H1 (cell line): ENCODE results near the gene FOXN3. TPM values are rescaled to one million over a fixed set of nuclear protein-coding genes. Genes with fewer than 3 reads are reported as not detected.

ENCODE experiments used
- ASH2L ChIP-seq: fragments of 200-600, 300-600 bp; sonication (generic); IDR thresholded peaks from one replicate; pipeline ENCODE4 v1.7.1; 2017; ENCODE audit warnings: low read length
- CBX8 ChIP-seq: fragments of 300-800, 300-1000 bp; sonication (generic); IDR thresholded peaks from 2 replicates; pipeline ENCODE4 v1.7.1; 2016; ENCODE audit warnings: low read depth, low read length, borderline replicate concordance
- EZH2 ChIP-seq: fragments of 200-600 bp; sonication (generic); IDR thresholded peaks from 2 replicates; pipeline ENCODE4 v1.7.1; 2012; ENCODE audit warnings: low read depth, mild to moderate bottlenecking, moderate library complexity, low read length, inconsistent platforms; ENCODE audit not compliant: severe bottlenecking
- FOSL1 ChIP-seq: IDR thresholded peaks from 2 replicates; pipeline ENCODE4 v1.6.1; 2011; ENCODE audit warnings: mild to moderate bottlenecking, low read depth, low read length, moderate library complexity; ENCODE audit not compliant: insufficient read depth
- KDM5A ChIP-seq: fragments of 200-600 bp; IDR thresholded peaks from 2 replicates; pipeline ENCODE4 v1.7.1; 2012; ENCODE audit warnings: mild to moderate bottlenecking, low read length, inconsistent platforms, mixed read lengths
- POLR2A ChIP-seq, 2 experiments: IDR thresholded peaks; 1 replicate in 1 of 2; 2 replicates in 1 of 2; pipeline ENCODE4 v1.6.1; 2011; ENCODE audit warnings: low read depth in 2 of 2, low read length in 2 of 2, mild to moderate bottlenecking in 2 of 2; ENCODE audit errors: control extremely low read depth in 1 of 2
- SIN3A ChIP-seq, 2 experiments: IDR thresholded peaks in 1 of 2; conservative IDR thresholded peaks in 1 of 2; 2 replicates each; pipeline ENCODE4 v1.6.1; 2011 to 2012; ENCODE audit warnings: low read length in 2 of 2, improper control_type of control experiment in 1 of 2, low read depth in 1 of 2, mild to moderate bottlenecking in 1 of 2
- SIRT6 ChIP-seq: IDR thresholded peaks from one replicate; pipeline ENCODE4 v1.7.1; 2012; ENCODE audit warnings: low read length, inconsistent platforms
- SP1 ChIP-seq: IDR thresholded peaks from 2 replicates; pipeline ENCODE4 v1.6.1; 2011; ENCODE audit warnings: low read depth, low read length
- TCF12 ChIP-seq: IDR thresholded peaks from 2 replicates; pipeline ENCODE4 v1.6.1; 2011; ENCODE audit warnings: low read depth, mild to moderate bottlenecking, low read length
- polyA plus RNA-seq, 7 experiments: library from polyadenylated mRNA; depleted of rRNA in 3 of 7; stranded (reverse) in 5 of 7; unstranded in 2 of 7; fragments of >200 nt in 5 of 7; fragments of 200-250 nt in 2 of 7; gene quantifications; 1 replicate in 5 of 7; 2 replicates in 1 of 7; 4 replicates in 1 of 7; pipeline versions ENCODE4 v1.2.1 to v1.2.3, GENCODE V29; 2011 to 2013; ENCODE audit warnings: missing spikeins in 2 of 7, mixed read lengths in 2 of 7
- total RNA-seq: library from RNA; stranded (reverse); fragmentation: NEBNext Ultra II Directional; extraction: Animal tissue kit (Norgen Biotek cat#: 25700); gene quantifications from 2 replicates; pipeline ENCODE4 v1.2.1, GENCODE V29; 2021
- TF ChIP-seq, protein P1 (sequence below): fragments of 300-600 bp; sonication (generic); IDR thresholded peaks from 2 replicates; pipeline ENCODE4 v1.7.1; 2012; ENCODE audit warnings: low read length, moderate library complexity, mild to moderate bottlenecking, inconsistent platforms; ENCODE audit not compliant: insufficient replicate concordance
- TF ChIP-seq, protein P2 (sequence below): IDR thresholded peaks from 2 replicates; pipeline ENCODE4 v1.6.1; 2011; ENCODE audit warnings: low read length, improper control_type of control experiment

The FOXN3 gene
- total and polyA plus RNA-seq, 2 of the 8 experiments (the other 6 are each of a cell fraction or from before 2014, with no cell fraction given) = 52.6 to 178 TPM

DNA sequence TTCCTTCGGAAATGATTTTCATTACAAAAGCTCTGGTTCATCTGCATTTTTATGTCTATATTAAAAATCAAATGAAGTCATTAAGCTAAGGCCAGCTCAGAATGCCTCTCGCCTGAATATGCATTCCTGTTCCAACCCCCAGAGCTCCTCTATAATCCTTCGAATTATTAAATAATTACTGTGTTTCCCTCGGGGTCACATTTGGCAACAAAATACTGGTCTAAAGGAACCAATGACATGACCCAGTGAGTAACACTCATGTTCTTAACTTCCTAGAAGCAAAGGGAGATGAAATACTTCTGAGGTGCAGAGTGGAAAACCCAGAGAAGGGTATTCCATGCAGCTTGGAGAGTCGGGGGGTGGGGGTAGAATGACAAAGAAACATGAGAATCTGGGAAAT lies 68.3 kb downstream of the FOXN3 start (continued):
- TF ChIP-seq, protein P1, sequence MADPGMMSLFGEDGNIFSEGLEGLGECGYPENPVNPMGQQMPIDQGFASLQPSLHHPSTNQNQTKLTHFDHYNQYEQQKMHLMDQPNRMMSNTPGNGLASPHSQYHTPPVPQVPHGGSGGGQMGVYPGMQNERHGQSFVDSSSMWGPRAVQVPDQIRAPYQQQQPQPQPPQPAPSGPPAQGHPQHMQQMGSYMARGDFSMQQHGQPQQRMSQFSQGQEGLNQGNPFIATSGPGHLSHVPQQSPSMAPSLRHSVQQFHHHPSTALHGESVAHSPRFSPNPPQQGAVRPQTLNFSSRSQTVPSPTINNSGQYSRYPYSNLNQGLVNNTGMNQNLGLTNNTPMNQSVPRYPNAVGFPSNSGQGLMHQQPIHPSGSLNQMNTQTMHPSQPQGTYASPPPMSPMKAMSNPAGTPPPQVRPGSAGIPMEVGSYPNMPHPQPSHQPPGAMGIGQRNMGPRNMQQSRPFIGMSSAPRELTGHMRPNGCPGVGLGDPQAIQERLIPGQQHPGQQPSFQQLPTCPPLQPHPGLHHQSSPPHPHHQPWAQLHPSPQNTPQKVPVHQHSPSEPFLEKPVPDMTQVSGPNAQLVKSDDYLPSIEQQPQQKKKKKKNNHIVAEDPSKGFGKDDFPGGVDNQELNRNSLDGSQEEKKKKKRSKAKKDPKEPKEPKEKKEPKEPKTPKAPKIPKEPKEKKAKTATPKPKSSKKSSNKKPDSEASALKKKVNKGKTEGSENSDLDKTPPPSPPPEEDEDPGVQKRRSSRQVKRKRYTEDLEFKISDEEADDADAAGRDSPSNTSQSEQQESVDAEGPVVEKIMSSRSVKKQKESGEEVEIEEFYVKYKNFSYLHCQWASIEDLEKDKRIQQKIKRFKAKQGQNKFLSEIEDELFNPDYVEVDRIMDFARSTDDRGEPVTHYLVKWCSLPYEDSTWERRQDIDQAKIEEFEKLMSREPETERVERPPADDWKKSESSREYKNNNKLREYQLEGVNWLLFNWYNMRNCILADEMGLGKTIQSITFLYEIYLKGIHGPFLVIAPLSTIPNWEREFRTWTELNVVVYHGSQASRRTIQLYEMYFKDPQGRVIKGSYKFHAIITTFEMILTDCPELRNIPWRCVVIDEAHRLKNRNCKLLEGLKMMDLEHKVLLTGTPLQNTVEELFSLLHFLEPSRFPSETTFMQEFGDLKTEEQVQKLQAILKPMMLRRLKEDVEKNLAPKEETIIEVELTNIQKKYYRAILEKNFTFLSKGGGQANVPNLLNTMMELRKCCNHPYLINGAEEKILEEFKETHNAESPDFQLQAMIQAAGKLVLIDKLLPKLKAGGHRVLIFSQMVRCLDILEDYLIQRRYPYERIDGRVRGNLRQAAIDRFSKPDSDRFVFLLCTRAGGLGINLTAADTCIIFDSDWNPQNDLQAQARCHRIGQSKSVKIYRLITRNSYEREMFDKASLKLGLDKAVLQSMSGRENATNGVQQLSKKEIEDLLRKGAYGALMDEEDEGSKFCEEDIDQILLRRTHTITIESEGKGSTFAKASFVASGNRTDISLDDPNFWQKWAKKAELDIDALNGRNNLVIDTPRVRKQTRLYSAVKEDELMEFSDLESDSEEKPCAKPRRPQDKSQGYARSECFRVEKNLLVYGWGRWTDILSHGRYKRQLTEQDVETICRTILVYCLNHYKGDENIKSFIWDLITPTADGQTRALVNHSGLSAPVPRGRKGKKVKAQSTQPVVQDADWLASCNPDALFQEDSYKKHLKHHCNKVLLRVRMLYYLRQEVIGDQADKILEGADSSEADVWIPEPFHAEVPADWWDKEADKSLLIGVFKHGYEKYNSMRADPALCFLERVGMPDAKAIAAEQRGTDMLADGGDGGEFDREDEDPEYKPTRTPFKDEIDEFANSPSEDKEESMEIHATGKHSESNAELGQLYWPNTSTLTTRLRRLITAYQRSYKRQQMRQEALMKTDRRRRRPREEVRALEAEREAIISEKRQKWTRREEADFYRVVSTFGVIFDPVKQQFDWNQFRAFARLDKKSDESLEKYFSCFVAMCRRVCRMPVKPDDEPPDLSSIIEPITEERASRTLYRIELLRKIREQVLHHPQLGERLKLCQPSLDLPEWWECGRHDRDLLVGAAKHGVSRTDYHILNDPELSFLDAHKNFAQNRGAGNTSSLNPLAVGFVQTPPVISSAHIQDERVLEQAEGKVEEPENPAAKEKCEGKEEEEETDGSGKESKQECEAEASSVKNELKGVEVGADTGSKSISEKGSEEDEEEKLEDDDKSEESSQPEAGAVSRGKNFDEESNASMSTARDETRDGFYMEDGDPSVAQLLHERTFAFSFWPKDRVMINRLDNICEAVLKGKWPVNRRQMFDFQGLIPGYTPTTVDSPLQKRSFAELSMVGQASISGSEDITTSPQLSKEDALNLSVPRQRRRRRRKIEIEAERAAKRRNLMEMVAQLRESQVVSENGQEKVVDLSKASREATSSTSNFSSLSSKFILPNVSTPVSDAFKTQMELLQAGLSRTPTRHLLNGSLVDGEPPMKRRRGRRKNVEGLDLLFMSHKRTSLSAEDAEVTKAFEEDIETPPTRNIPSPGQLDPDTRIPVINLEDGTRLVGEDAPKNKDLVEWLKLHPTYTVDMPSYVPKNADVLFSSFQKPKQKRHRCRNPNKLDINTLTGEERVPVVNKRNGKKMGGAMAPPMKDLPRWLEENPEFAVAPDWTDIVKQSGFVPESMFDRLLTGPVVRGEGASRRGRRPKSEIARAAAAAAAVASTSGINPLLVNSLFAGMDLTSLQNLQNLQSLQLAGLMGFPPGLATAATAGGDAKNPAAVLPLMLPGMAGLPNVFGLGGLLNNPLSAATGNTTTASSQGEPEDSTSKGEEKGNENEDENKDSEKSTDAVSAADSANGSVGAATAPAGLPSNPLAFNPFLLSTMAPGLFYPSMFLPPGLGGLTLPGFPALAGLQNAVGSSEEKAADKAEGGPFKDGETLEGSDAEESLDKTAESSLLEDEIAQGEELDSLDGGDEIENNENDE = no peak
- no peak for TF ChIP-seq EZH2
- no peak for TF ChIP-seq ASH2L
- TF ChIP-seq, protein P2, sequence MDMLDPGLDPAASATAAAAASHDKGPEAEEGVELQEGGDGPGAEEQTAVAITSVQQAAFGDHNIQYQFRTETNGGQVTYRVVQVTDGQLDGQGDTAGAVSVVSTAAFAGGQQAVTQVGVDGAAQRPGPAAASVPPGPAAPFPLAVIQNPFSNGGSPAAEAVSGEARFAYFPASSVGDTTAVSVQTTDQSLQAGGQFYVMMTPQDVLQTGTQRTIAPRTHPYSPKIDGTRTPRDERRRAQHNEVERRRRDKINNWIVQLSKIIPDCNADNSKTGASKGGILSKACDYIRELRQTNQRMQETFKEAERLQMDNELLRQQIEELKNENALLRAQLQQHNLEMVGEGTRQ = no peak
- no peak for TF ChIP-seq TCF12
- no peak for TF ChIP-seq KDM5A
- TF ChIP-seq POLR2A (IDR thresholded peaks at IDR 0.05; ENCODE audit: control extremely low read depth in 1 of 2, low read depth in 2 of 2, low read length in 2 of 2) = no peak
- no peak for TF ChIP-seq SIRT6
- TF ChIP-seq SIN3A (conservative IDR thresholded peaks at IDR 0.05 in 1 of 2, IDR thresholded peaks at IDR 0.05 in 1 of 2; ENCODE audit: low read depth in 1 of 2, low read length in 2 of 2) = no peak
- TF ChIP-seq CBX8 = no peak
- TF ChIP-seq SP1 = no peak
- TF ChIP-seq FOSL1 = no peak
